ENCODE data around the gene RGS13. TPM values are rescaled to one million over a fixed set of nuclear protein-coding genes. Genes with fewer than 3 reads are reported as not detected.

Gene RGS13
- total RNA-seq, 4 donors from 2014 or later, result 0.77 to 1.9 (median 1.1) TPM; not detected in 1

- H3K27ac ChIP-seq, result peak overlapping the region; percentile 77 to 91 (median 82)
- H3K27me3 ChIP-seq, result no peaks in the 10 kb centered on the region
- no peaks in the 10 kb centered on the region for H3K9me3 ChIP-seq
- peak overlapping the region in 1 of 2 donors; percentile 9 for H3K4me3 ChIP-seq
- 52 to 75% methylated on average over 2 of the region's 2 CpGs for WGBS, 2 donors (ENCODE audit: low coverage in 1 of 2)
- no peak for TF ChIP-seq POLR2A (IDR thresholded peaks at IDR 0.05)
- TF ChIP-seq POLR2AphosphoS5 (IDR thresholded peaks at IDR 0.05), result peak; percentile 27
- no peak for TF ChIP-seq CTCF (IDR thresholded peaks at IDR 0.05)
- no peaks in the 10 kb centered on the region for H3K36me3 ChIP-seq
- ATAC-seq, result peak; percentile 60
- H3K4me1 ChIP-seq, result peaks cover 0 to 59% (median 0%) of the 10 kb centered on the region in 3 donors
Measured at GRCh38 chr1:192592981-192593708, 42.8 kb upstream of the RGS13 start.

GRCh38 chr1:192595299-192595698 lies 40.6 kb upstream of the RGS13 start:
- Histone ChIP-seq H3K36me3 (no peaks in the 10 kb centered on the region), H3K9me3 (no peaks in the 10 kb centered on the region), H3K4me3 (no peak overlapping the region), H3K27ac (peak overlapping the region in 2 of 4 donors; percentile 41 to 83), H3K27me3 (no peaks in the 10 kb centered on the region), H3K4me1 (peaks cover 0 to 53% (median 0%) of the 10 kb centered on the region in 3 donors)
- no peak for ATAC-seq
- TF ChIP-seq POLR2A (IDR thresholded peaks at IDR 0.05) (no peak), EP300 (IDR thresholded peaks at IDR 0.05) (no peak), POLR2AphosphoS5 (IDR thresholded peaks at IDR 0.05) (no peak), CTCF (IDR thresholded peaks at IDR 0.05) (no peak)
- 41 to 77% methylated on average over 3 of the region's 3 CpGs for WGBS, 2 donors (ENCODE audit: low coverage in 1 of 2)

GRCh38 chr1:192598589-192598988 lies 37.4 kb upstream of the RGS13 start:
- Histone ChIP-seq H3K36me3 (no peaks in the 10 kb centered on the region), H3K4me1 (peaks cover 0 to 49% (median 0%) of the 10 kb centered on the region in 3 donors), H3K27ac (no peak overlapping the region), H3K4me3 (no peak overlapping the region), H3K27me3 (no peaks in the 10 kb centered on the region), H3K9me3 (no peaks in the 10 kb centered on the region)
- TF ChIP-seq POLR2AphosphoS5 (IDR thresholded peaks at IDR 0.05) (no peak), EP300 (IDR thresholded peaks at IDR 0.05) (no peak), CTCF (IDR thresholded peaks at IDR 0.05) (no peak), POLR2A (IDR thresholded peaks at IDR 0.05) (no peak)
- 83 to 86% methylated on average over 3 of the region's 3 CpGs for WGBS, 2 donors (ENCODE audit: low coverage in 1 of 2)
- no peak for ATAC-seq

- Histone ChIP-seq H3K9me3 (no peaks in the 10 kb centered on the region), H3K27ac (no peak overlapping the region), H3K4me1 (peaks cover 0 to 37% (median 0%) of the 10 kb centered on the region in 3 donors), H3K27me3 (no peaks in the 10 kb centered on the region), H3K4me3 (no peak overlapping the region), H3K36me3 (no peaks in the 10 kb centered on the region)
- TF ChIP-seq EP300 (IDR thresholded peaks at IDR 0.05) (no peak), CTCF (IDR thresholded peaks at IDR 0.05) (no peak), POLR2A (IDR thresholded peaks at IDR 0.05) (no peak), POLR2AphosphoS5 (IDR thresholded peaks at IDR 0.05) (no peak)
- ATAC-seq, result no peak
- WGBS, 2 donors (ENCODE audit: low coverage in 1 of 2), result 83% methylated on average over 1 of the region's 1 CpG; no CpG with 5 or more reads in 1 of the 2 donors
Measured at GRCh38 chr1:192600275-192600674, 35.7 kb upstream of the RGS13 start.

GRCh38 chr1:192601143-192601542 lies 34.8 kb upstream of the RGS13 start:
- 46 to 47% methylated on average over 1 of the region's 1 CpG for WGBS, 2 donors (ENCODE audit: low coverage in 1 of 2)
- no peak for ATAC-seq
- no peaks in the 10 kb centered on the region for H3K27me3 ChIP-seq

More at GRCh38 chr1:192601143-192601542, 34.8 kb upstream of the RGS13 start:
- no peaks in the 10 kb centered on the region for H3K36me3 ChIP-seq
- H3K4me3 ChIP-seq, result no peak overlapping the region
- no peak for TF ChIP-seq EP300 (IDR thresholded peaks at IDR 0.05)
- TF ChIP-seq CTCF (IDR thresholded peaks at IDR 0.05), result no peak
- H3K9me3 ChIP-seq, result no peaks in the 10 kb centered on the region
- H3K27ac ChIP-seq, result no peak overlapping the region
- H3K4me1 ChIP-seq, result peaks cover 0 to 30% (median 0%) of the 10 kb centered on the region in 3 donors

Measured in gastroesophageal sphincter (tissue), 4 donors.